ENCODE data around the gene PRF1.
"Not testable (repeated sequence)": the region's sequence is repeated elsewhere in the genome, so short reads cannot be mapped to it uniquely, and the experiment has no call there.

Gene PRF1

DNA sequence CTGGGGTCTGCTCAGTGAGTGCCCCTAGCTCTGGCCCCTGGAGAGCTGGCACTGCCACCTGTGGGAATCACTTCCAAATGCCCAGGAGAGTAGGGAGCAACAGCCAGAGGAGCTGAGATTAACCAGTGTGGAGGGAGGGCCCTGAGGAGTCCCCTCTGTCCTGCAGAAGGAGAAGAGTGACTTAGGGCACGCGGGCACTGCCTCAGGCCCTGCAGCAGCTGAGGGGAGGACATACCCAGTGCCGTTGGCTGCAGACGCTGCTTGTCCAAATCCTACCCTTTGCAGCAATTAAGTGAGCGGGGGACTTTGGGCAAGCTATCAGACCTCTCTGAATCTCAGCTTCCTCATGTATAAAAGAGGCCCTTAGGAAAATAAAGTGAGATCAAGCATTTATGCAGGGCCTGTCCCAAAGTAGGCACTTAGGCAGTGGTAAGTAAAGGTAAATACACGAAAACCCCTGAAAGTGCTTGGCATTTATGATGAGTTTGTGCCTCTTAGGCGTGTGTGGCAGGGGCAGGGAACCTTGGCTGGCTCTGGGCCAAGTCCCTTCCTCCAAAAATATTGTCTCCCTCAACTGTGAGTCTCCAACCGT, 16.9 kb downstream of the PRF1 start:
- Histone ChIP-seq H3K9ac (ENCODE audit: low read length) (no peak overlapping the region), H3K4me3 (ENCODE audit: low read depth, low read length) (no peak overlapping the region), H3K9me3 (ENCODE audit: control insufficient read depth, insufficient read depth, low read depth, low read length) (no peaks in the 10 kb centered on the region), H3K27me3 (ENCODE audit: control insufficient read depth, insufficient read depth, low read length) (no peaks in the 10 kb centered on the region), H3K36me3 (ENCODE audit: control insufficient read depth, insufficient read depth, low read length) (no peaks in the 10 kb centered on the region), H3K4me1 (ENCODE audit: control insufficient read depth, insufficient read depth, low read length) (peaks cover 14% of the 10 kb centered on the region), H3K27ac (ENCODE audit: low read depth, low read length) (no peak overlapping the region)

DNA sequence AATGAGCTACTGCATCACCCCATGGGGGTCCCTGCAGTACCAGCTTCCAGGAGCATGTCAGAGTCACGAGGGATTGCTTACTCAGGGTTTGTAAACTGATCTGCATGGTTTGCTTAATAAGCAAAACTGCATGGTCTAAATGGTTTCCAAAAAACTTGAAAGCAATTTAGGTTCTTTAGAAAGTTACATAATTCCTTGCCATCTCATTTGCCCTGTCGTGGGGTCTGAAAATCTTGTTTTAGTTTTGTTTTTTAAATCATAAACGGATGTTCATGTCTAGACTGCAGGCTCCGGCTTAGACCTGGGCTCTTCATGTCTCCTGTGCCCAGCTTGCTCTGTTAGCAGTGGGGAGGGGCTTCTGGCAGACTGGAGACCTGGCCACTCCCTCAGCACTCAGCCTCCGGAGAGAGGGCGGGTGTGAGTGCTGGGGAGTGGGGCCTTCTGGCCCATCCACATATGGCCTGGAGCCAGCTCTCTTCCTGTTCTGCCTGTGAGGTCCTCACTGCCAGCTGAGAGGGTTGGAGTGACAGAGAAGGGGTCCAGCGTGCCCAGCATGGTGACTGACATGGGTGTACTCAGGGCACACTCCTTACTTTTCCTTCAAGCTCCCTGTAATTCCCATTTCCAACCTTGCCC, 17.5 kb downstream of the PRF1 start:
- H3K36me3 ChIP-seq (ENCODE audit: control insufficient read depth, insufficient read depth, low read length), result no peaks in the 10 kb centered on the region
- no peak overlapping the region for H3K9ac ChIP-seq (ENCODE audit: low read length)
- H3K4me3 ChIP-seq (ENCODE audit: low read depth, low read length), result no peak overlapping the region
- H3K9me3 ChIP-seq (ENCODE audit: control insufficient read depth, insufficient read depth, low read depth, low read length), result no peaks in the 10 kb centered on the region
- no peak overlapping the region for H3K27ac ChIP-seq (ENCODE audit: low read depth, low read length)
- peaks cover 14% of the 10 kb centered on the region for H3K4me1 ChIP-seq (ENCODE audit: control insufficient read depth, insufficient read depth, low read length)
- H3K27me3 ChIP-seq (ENCODE audit: control insufficient read depth, insufficient read depth, low read length), result no peaks in the 10 kb centered on the region

DNA sequence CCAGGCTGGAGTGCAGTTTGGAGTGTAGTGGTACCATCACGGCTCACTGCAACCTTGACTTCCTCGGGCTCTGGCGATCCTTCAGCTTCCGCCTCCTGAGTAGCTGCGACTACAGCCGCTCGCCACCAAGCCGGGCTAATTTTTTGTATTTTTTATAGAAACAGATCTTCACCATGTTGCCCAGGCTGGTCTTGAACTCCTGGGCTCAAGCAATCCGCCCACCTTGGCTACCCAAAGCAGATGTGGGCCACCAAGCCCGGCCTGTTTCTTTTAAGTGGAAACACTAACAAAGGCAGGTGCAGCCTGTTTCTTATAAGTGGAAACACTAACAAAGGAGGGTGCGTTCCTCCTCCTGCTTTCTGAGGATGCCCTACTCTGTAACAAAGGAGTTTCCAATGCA, 18.2 kb downstream of the PRF1 start:
- Histone ChIP-seq H3K27me3 (ENCODE audit: control insufficient read depth, insufficient read depth, low read length) (no peaks in the 10 kb centered on the region), H3K9ac (ENCODE audit: low read length) (no peak overlapping the region), H3K4me1 (ENCODE audit: control insufficient read depth, insufficient read depth, low read length) (peaks cover 14% of the 10 kb centered on the region), H3K9me3 (ENCODE audit: control insufficient read depth, insufficient read depth, low read depth, low read length) (no peaks in the 10 kb centered on the region), H3K36me3 (ENCODE audit: control insufficient read depth, insufficient read depth, low read length) (no peaks in the 10 kb centered on the region), H3K27ac (ENCODE audit: low read depth, low read length) (no peak overlapping the region), H3K4me3 (ENCODE audit: low read depth, low read length) (no peak overlapping the region)

DNA sequence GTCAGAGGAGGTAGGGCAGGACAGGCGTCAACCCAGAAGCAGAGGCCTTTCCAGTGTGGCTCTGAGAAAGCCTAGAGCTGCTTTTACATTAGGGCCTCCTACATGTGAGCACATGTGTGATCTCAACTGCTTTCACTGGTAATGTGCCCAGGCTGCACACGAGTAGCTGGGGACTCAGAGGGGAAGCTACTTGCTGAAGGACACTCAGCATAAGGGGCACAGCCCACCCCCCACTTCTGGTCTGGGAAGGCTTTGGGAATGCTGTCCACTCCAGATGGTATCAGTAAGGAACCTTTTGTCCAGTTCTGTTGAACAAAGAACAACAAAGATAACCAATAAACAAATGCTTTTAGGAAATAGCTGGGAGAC, 18.9 kb downstream of the PRF1 start:
- H3K4me1 ChIP-seq (ENCODE audit: control insufficient read depth, insufficient read depth, low read length), result peaks cover 14% of the 10 kb centered on the region
- H3K36me3 ChIP-seq (ENCODE audit: control insufficient read depth, insufficient read depth, low read length), result no peaks in the 10 kb centered on the region
- no peak overlapping the region for H3K9ac ChIP-seq (ENCODE audit: low read length)
- H3K27ac ChIP-seq (ENCODE audit: low read depth, low read length), result no peak overlapping the region
- no peaks in the 10 kb centered on the region for H3K27me3 ChIP-seq (ENCODE audit: control insufficient read depth, insufficient read depth, low read length)
- no peak overlapping the region for H3K4me3 ChIP-seq (ENCODE audit: low read depth, low read length)
- H3K9me3 ChIP-seq (ENCODE audit: control insufficient read depth, insufficient read depth, low read depth, low read length), result no peaks in the 10 kb centered on the region

DNA sequence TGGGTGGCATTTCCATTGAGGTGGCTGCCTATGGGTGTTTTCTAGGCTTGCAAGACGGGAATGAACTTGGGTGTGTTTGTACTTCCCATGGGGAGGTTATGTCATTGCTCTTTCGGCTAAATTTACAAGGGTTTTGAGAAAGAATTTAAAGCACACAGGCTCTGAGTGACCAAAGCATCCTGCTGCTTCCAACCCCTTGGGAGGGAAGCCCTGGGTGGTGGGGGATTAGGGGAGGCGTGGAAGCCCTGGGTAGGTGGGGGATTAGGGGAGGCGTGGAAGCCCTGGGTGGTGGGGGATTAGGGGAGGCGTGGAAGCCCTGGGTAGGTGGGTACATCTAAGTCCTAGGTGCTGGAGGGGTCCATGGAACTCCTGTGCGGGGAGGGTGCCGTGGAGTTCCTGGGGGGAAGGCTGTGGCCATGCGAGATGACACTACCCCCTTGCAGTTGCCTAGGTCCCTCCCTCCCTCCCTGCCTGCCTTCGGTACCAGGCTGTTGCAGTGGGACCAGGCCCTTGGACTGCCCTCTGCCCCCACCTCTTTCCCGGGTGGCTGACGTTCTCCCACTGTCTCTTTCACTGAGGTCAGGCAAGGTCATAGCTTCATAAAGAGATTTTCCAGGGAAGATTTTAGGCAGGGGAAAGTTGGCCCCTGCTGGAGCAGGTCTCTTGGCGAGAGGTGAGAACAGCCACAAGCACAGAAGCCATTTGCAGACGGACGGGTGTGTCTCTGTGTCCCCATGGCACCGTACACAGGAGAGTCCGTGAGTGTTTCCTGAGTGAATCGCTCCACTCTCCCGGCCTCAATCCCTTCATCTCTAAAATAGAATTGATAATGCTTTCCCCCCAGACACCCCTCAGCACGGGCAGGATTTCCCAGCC, 19.5 kb downstream of the PRF1 start:
- no peak overlapping the region for H3K9ac ChIP-seq (ENCODE audit: low read length)

DNA sequence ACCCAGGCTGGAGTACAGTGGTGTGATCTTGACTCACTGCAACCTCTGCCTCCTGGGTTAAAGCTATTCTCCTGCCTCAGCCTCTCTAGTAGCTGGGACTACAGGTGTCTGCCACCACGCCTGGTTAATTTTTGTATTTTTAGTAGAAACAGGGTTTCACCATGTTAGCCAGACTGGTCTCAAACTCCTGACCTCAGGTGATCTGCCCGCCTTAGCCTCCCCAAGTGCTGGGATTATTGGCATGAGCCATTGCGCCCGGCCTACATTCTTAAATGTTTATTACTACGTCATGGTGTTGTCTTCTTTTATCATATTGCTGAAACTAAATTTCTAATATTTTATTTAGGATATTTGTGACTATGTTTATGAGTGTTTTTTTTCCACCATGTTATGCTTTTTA, 21.4 kb downstream of the PRF1 start:
- not testable (repeated sequence) for H3K9me3 ChIP-seq (ENCODE audit: control insufficient read depth, insufficient read depth, low read depth, low read length); H3K36me3 ChIP-seq (ENCODE audit: control insufficient read depth, insufficient read depth, low read length); H3K9ac ChIP-seq (ENCODE audit: low read length); H3K4me3 ChIP-seq (ENCODE audit: low read depth, low read length); H3K27ac ChIP-seq (ENCODE audit: low read depth, low read length); H3K27me3 ChIP-seq (ENCODE audit: control insufficient read depth, insufficient read depth, low read length)
- H3K4me1 ChIP-seq (ENCODE audit: control insufficient read depth, insufficient read depth, low read length), result peaks cover 14% of the 10 kb centered on the region

More for the DNA sequence above, 19.5 kb downstream of the PRF1 start:
- Histone ChIP-seq H3K9me3 (ENCODE audit: control insufficient read depth, insufficient read depth, low read depth, low read length) (no peaks in the 10 kb centered on the region), H3K27ac (ENCODE audit: low read depth, low read length) (no peak overlapping the region), H3K36me3 (ENCODE audit: control insufficient read depth, insufficient read depth, low read length) (no peaks in the 10 kb centered on the region), H3K4me3 (ENCODE audit: low read depth, low read length) (no peak overlapping the region), H3K27me3 (ENCODE audit: control insufficient read depth, insufficient read depth, low read length) (no peaks in the 10 kb centered on the region), H3K4me1 (ENCODE audit: control insufficient read depth, insufficient read depth, low read length) (peaks cover 14% of the 10 kb centered on the region)

- H3K9me3 ChIP-seq (ENCODE audit: control insufficient read depth, insufficient read depth, low read depth, low read length), result no peaks in the 10 kb centered on the region
- no peak overlapping the region for H3K4me3 ChIP-seq (ENCODE audit: low read depth, low read length)
- no peak overlapping the region for H3K27ac ChIP-seq (ENCODE audit: low read depth, low read length)
- H3K27me3 ChIP-seq (ENCODE audit: control insufficient read depth, insufficient read depth, low read length), result no peaks in the 10 kb centered on the region
- H3K36me3 ChIP-seq (ENCODE audit: control insufficient read depth, insufficient read depth, low read length), result no peaks in the 10 kb centered on the region
- H3K4me1 ChIP-seq (ENCODE audit: control insufficient read depth, insufficient read depth, low read length), result peaks cover under 1% of the 10 kb centered on the region
- no peak overlapping the region for H3K9ac ChIP-seq (ENCODE audit: low read length)
Measured at GRCh38 chr10:70579234-70580002, 23.1 kb downstream of the PRF1 start.

DNA sequence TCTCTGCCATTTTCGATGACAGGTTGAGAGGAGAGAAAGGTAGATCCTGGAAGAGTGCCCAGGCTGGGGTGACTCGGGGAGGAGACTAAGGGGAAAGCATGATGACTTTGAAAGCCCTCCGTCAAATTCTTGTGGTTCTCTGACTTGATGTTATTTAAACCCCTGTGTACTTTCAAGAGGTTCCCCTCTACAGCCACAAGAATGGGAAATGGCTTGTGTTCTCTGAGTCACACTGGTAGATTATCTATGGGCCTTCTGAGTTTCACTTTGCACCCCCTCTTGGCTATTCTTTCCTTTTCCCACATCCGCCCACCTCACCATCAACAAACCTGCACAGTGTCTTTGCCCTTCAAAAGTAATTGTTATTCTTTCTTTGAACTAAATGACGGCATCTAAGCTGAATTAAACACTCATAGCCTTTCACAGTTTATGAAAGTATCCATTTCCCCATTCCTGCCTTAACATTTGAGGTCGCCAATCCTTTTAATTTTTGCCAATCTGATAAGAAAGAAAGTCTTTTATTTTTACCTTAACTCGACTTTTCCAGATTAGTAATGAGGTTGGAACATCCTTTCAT, 24.1 kb downstream of the PRF1 start:
- no peaks in the 10 kb centered on the region for H3K4me1 ChIP-seq (ENCODE audit: control insufficient read depth, insufficient read depth, low read length)
- H3K36me3 ChIP-seq (ENCODE audit: control insufficient read depth, insufficient read depth, low read length), result no peaks in the 10 kb centered on the region
- no peak overlapping the region for H3K9ac ChIP-seq (ENCODE audit: low read length)
- no peak overlapping the region for H3K27ac ChIP-seq (ENCODE audit: low read depth, low read length)
- H3K4me3 ChIP-seq (ENCODE audit: low read depth, low read length), result no peak overlapping the region
- H3K27me3 ChIP-seq (ENCODE audit: control insufficient read depth, insufficient read depth, low read length), result no peaks in the 10 kb centered on the region
- H3K9me3 ChIP-seq (ENCODE audit: control insufficient read depth, insufficient read depth, low read depth, low read length), result no peaks in the 10 kb centered on the region

DNA sequence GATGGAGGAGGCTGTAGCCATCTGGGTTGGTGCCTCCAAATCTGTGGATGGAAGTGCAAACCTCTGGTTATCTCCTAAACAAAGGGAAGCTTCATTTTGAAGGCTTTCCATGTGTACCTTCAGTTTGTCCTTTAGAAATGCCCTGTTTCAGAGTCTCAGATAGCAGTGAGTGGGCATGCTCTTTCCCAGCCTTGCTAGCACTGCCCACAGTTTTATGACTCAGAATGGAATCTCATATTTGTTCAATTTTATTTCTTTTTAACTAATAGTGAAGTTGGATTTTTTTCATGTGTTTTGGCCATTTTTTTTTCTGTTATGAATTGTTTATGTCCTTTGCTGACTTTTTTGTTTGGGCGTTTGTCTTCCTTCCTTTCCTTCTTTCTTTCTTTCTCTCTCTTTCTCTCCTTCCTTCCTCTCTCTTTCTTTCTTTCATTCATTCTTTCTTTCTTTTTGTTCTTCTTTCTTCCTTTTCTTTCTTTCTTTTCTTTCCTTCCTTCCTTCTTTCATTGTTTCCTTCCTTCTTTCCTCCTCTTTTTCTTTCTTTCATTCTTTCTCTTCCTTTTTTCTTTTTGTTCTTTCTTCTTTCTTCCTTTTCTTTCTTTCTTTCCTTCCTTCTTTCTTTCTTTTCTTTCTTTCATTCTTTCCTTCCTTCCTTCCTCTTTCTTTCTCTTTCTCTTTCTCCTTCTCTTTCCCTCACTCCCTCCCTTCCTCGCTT, 25.6 kb downstream of the PRF1 start:
- no peak overlapping the region for H3K4me3 ChIP-seq (ENCODE audit: low read depth, low read length)
- no peaks in the 10 kb centered on the region for H3K36me3 ChIP-seq (ENCODE audit: control insufficient read depth, insufficient read depth, low read length)
- no peaks in the 10 kb centered on the region for H3K9me3 ChIP-seq (ENCODE audit: control insufficient read depth, insufficient read depth, low read depth, low read length)
- H3K4me1 ChIP-seq (ENCODE audit: control insufficient read depth, insufficient read depth, low read length), result no peaks in the 10 kb centered on the region
- no peaks in the 10 kb centered on the region for H3K27me3 ChIP-seq (ENCODE audit: control insufficient read depth, insufficient read depth, low read length)
- no peak overlapping the region for H3K9ac ChIP-seq (ENCODE audit: low read length)
- H3K27ac ChIP-seq (ENCODE audit: low read depth, low read length), result no peak overlapping the region

Measured in HUES6 (cell line).